Activated CD4-positive, alpha-beta T cell treated with anti-CD3 and anti-CD28 coated beads for 36 hours (primary cell): ENCODE data around the gene FGFR3. TPM values are rescaled to one million over a fixed set of nuclear protein-coding genes. Genes with fewer than 3 reads are reported as not detected.

Experiments used
- ATAC-seq: fragments of 200-7000 bp; cut with Tn5 transposase; one replicate; pipeline ENCODE4 v1.10.0; 2021; ENCODE audit warnings: mild to moderate bottlenecking, moderate library complexity
- CTCF ChIA-PET: fragments of 350-600 bp; sonication (Branson Sonifier 250); formaldehyde crosslinking; loops from one replicate; lab custom pipeline; 2021; ENCODE audit warnings: antibody characterized with exemption; lab: Charles Lee
- POLR2A ChIA-PET: fragments of 350-600 bp; sonication (Branson Sonifier 250); formaldehyde crosslinking; loops from one replicate; lab custom pipeline; 2021; ENCODE audit warnings: antibody characterized with exemption, inconsistent platforms; lab: Charles Lee
- DNase-seq: peaks from one replicate; pipeline ENCODE4 v3.0.0-alpha.2; 2020
- H3K27ac Mint-ChIP-seq: one replicate; pipeline ENCODE4 v1.8.0; 2021; ENCODE audit warnings: mixed read lengths
- H3K27me3 Mint-ChIP-seq: one replicate; pipeline ENCODE4 v1.8.0; 2021; ENCODE audit warnings: mixed read lengths
- H3K36me3 Mint-ChIP-seq: one replicate; pipeline ENCODE4 v1.8.0; 2021; ENCODE audit warnings: low read depth, mixed read lengths
- H3K4me1 Mint-ChIP-seq: one replicate; pipeline ENCODE4 v1.8.0; 2021; ENCODE audit warnings: mixed read lengths
- H3K4me3 Mint-ChIP-seq: one replicate; pipeline ENCODE4 v1.8.0; 2021; ENCODE audit warnings: mild to moderate bottlenecking, moderate library complexity, mixed read lengths
- H3K9me3 Mint-ChIP-seq: one replicate; pipeline ENCODE4 v1.8.0; 2021; ENCODE audit warnings: low read depth, mixed read lengths
- intact Hi-C, 2 experiments: fragments of 100-400 bp; cut with DNase I in 1 of 2; cut with micrococcal nuclease in 1 of 2; formaldehyde crosslinking; loops; one replicate each; pipeline versions ENCODE4 v1.14.2 to v1.15.1; 2022 to 2024; cut with DNase I, micrococcal nuclease
- total RNA-seq, 2 experiments: library from RNA; stranded (reverse); gene quantifications; one replicate each; pipeline ENCODE4 v1.2.3, GENCODE V29; 2021

FGFR3 gene
- total RNA-seq, 2 experiments from 2014 or later, result 0.11 TPM; not detected in 1

- no peaks in the 10 kb centered on the region for H3K36me3 Mint-ChIP-seq
- ATAC-seq, result no peak
- intact Hi-C loops, result no loop called here
- H3K27me3 Mint-ChIP-seq, result no peaks in the 10 kb centered on the region
- DNase-seq, result no peak
- no peak overlapping the region for H3K27ac Mint-ChIP-seq
- CTCF ChIA-PET, result interaction anchor here (1.1 kb wide), 1 partner anchor 53 kb away, joined by 4 read pairs; no protein-coding TSS in a partner anchor
- H3K9me3 Mint-ChIP-seq, result no peaks in the 10 kb centered on the region
- H3K4me1 Mint-ChIP-seq, result peaks cover 4% of the 10 kb centered on the region
- POLR2A ChIA-PET, result no interaction called here
- no peak overlapping the region for H3K4me3 Mint-ChIP-seq
These were observed 37.0 kb upstream of the FGFR3 start for GRCh38 chr4:1756079-1756478.

GRCh38 chr4:1756893-1757779, 36.0 kb upstream of the FGFR3 start:
- intact Hi-C loops, result no loop called here
- H3K4me3 Mint-ChIP-seq, result no peak overlapping the region
- H3K4me1 Mint-ChIP-seq, result peaks cover 4% of the 10 kb centered on the region
- CTCF ChIA-PET, result interaction anchor here (0.6 kb wide), 1 partner anchor 852 kb away, joined by 3 read pairs; no protein-coding TSS in a partner anchor
- no peak overlapping the region for H3K27ac Mint-ChIP-seq
- ATAC-seq (no peak), DNase-seq (no peak)
- no peaks in the 10 kb centered on the region for H3K9me3 Mint-ChIP-seq
- POLR2A ChIA-PET, result no interaction called here
- H3K36me3 Mint-ChIP-seq, result no peaks in the 10 kb centered on the region
- H3K27me3 Mint-ChIP-seq, result no peaks in the 10 kb centered on the region

- H3K4me1 Mint-ChIP-seq, result peaks cover 3% of the 10 kb centered on the region
- no peaks in the 10 kb centered on the region for H3K36me3 Mint-ChIP-seq
- no peak for DNase-seq
- intact Hi-C loops, result no loop called here
- no peaks in the 10 kb centered on the region for H3K9me3 Mint-ChIP-seq
- ATAC-seq, result no peak
- POLR2A ChIA-PET, result no interaction called here
- CTCF ChIA-PET, result interaction anchor here (0.6 kb wide), 1 partner anchor 851 kb away, joined by 3 read pairs; no protein-coding TSS in a partner anchor
- no peak overlapping the region for H3K4me3 Mint-ChIP-seq
- no peak overlapping the region for H3K27ac Mint-ChIP-seq
- peaks cover 2% of the 10 kb centered on the region for H3K27me3 Mint-ChIP-seq
These were observed 35.3 kb upstream of the FGFR3 start for GRCh38 chr4:1757836-1758235.

GRCh38 chr4:1758306-1759121, 34.6 kb upstream of the FGFR3 start:
- POLR2A ChIA-PET, result no interaction called here
- Mint-ChIP-seq H3K4me1 (no peaks in the 10 kb centered on the region), H3K4me3 (no peak overlapping the region), H3K27me3 (peaks cover 2% of the 10 kb centered on the region), H3K9me3 (no peaks in the 10 kb centered on the region), H3K27ac (no peak overlapping the region), H3K36me3 (no peaks in the 10 kb centered on the region)
- intact Hi-C loops, result no loop called here
- ATAC-seq (no peak), DNase-seq (no peak)
- CTCF ChIA-PET, result no interaction called here

GRCh38 chr4:1759170-1759817, 33.8 kb upstream of the FGFR3 start:
- POLR2A ChIA-PET, result no interaction called here
- Mint-ChIP-seq H3K9me3 (no peaks in the 10 kb centered on the region), H3K4me1 (no peaks in the 10 kb centered on the region), H3K4me3 (no peak overlapping the region), H3K27me3 (peaks cover 7% of the 10 kb centered on the region), H3K27ac (no peak overlapping the region), H3K36me3 (no peaks in the 10 kb centered on the region)
- no peak for ATAC-seq
- intact Hi-C loops, result no loop called here
- CTCF ChIA-PET, result interaction anchor here (0.6 to 1.0 kb wide), 3 partner anchors 11 to 629 kb away, joined by 4 to 5 read pairs (median 4); no protein-coding TSS in a partner anchor
- no peak for DNase-seq

GRCh38 chr4:1759818-1760223, 33.3 kb upstream of the FGFR3 start:
- POLR2A ChIA-PET, result no interaction called here
- intact Hi-C loops, result no loop called here
- DNase-seq (no peak), ATAC-seq (no peak)
- Mint-ChIP-seq H3K4me3 (no peak overlapping the region), H3K4me1 (no peaks in the 10 kb centered on the region), H3K27ac (no peak overlapping the region), H3K36me3 (no peaks in the 10 kb centered on the region), H3K27me3 (peaks cover 8% of the 10 kb centered on the region), H3K9me3 (no peaks in the 10 kb centered on the region)
- CTCF ChIA-PET, result interaction anchor here (0.6 to 1.0 kb wide), 3 partner anchors 11 to 630 kb away, joined by 4 to 5 read pairs (median 4); no protein-coding TSS in a partner anchor

- no peaks in the 10 kb centered on the region for H3K9me3 Mint-ChIP-seq
- no peak overlapping the region for H3K27ac Mint-ChIP-seq
- no peak overlapping the region for H3K4me3 Mint-ChIP-seq
- DNase-seq, result no peak
- intact Hi-C loops, result no loop called here
- ATAC-seq, result no peak
- peaks cover 11% of the 10 kb centered on the region for H3K27me3 Mint-ChIP-seq
- POLR2A ChIA-PET, result no interaction called here
- no peaks in the 10 kb centered on the region for H3K36me3 Mint-ChIP-seq
- no peaks in the 10 kb centered on the region for H3K4me1 Mint-ChIP-seq
- CTCF ChIA-PET, result no interaction called here
These were observed 32.5 kb upstream of the FGFR3 start for GRCh38 chr4:1760521-1761071.

GRCh38 chr4:1761130-1761689, 31.9 kb upstream of the FGFR3 start:
- intact Hi-C loops, result no loop called here
- H3K9me3 Mint-ChIP-seq, result no peaks in the 10 kb centered on the region
- no peaks in the 10 kb centered on the region for H3K4me1 Mint-ChIP-seq
- POLR2A ChIA-PET, result no interaction called here
- H3K27ac Mint-ChIP-seq, result no peak overlapping the region
- DNase-seq (no peak), ATAC-seq (no peak)
- CTCF ChIA-PET, result no interaction called here
- no peak overlapping the region for H3K4me3 Mint-ChIP-seq
- peaks cover 11% of the 10 kb centered on the region for H3K27me3 Mint-ChIP-seq
- H3K36me3 Mint-ChIP-seq, result no peaks in the 10 kb centered on the region

GRCh38 chr4:1762264-1763010, 30.7 kb upstream of the FGFR3 start:
- Mint-ChIP-seq H3K36me3 (no peaks in the 10 kb centered on the region), H3K27ac (no peak overlapping the region), H3K27me3 (peaks cover 11% of the 10 kb centered on the region), H3K4me3 (no peak overlapping the region), H3K4me1 (no peaks in the 10 kb centered on the region), H3K9me3 (no peaks in the 10 kb centered on the region)
- POLR2A ChIA-PET, result no interaction called here
- intact Hi-C loops, result no loop called here
- CTCF ChIA-PET, result no interaction called here
- ATAC-seq (no peak), DNase-seq (no peak)

GRCh38 chr4:1763070-1763549, 30.0 kb upstream of the FGFR3 start:
- intact Hi-C loops, result no loop called here
- Mint-ChIP-seq H3K9me3 (no peaks in the 10 kb centered on the region), H3K27me3 (peaks cover 14% of the 10 kb centered on the region), H3K4me1 (no peaks in the 10 kb centered on the region), H3K4me3 (no peak overlapping the region), H3K36me3 (no peaks in the 10 kb centered on the region), H3K27ac (no peak overlapping the region)
- ATAC-seq (no peak), DNase-seq (no peak)
- ChIA-PET CTCF (interaction anchor here (0.5 kb wide), 1 partner anchor 45 kb away, joined by 3 read pairs; no protein-coding TSS in a partner anchor), POLR2A (no interaction called here)
